Stimulated activated CD4-positive, alpha-beta T cell treated with anti-CD3 and anti-CD28 coated beads, Interleukin-1b, Interleukin-23, amount 100 ng/mL, for 1 hour (primary cell): ENCODE measurements around the gene TTC7B.
A peak's percentile ranks its signal among the peaks of the same experiment; 100 is the strongest.

Experiments
- DNase-seq, 2 donors: peaks; one replicate each; pipeline ENCODE4 v3.0.0-alpha.2; 2020; ENCODE audit warnings: low read depth in 2 of 2

The TTC7B gene

GRCh38 chr14:90777358-90777757 lies 38.9 kb downstream of the TTC7B start:
- no peak for DNase-seq

GRCh38 chr14:90775441-90775840 lies 40.8 kb downstream of the TTC7B start:
- DNase-seq, result no peak

GRCh38 chr14:90774316-90774715 lies 41.9 kb downstream of the TTC7B start:
- no peak for DNase-seq

GRCh38 chr14:90773705-90774104 lies 42.5 kb downstream of the TTC7B start:
- DNase-seq, result no peak

GRCh38 chr14:90773196-90773486 lies 43.1 kb downstream of the TTC7B start:
- DNase-seq, result no peak

GRCh38 chr14:90767899-90768298 lies 48.3 kb downstream of the TTC7B start:
- DNase-seq, result no peak

GRCh38 chr14:90760591-90761316 lies 55.5 kb downstream of the TTC7B start:
- DNase-seq, result no peak

- no peak for DNase-seq
Measured at GRCh38 chr14:90760078-90760444, 56.2 kb downstream of the TTC7B start.

- no peak for DNase-seq
Measured at GRCh38 chr14:90759370-90760077, 56.7 kb downstream of the TTC7B start.

- DNase-seq, result no peak
Measured at GRCh38 chr14:90758959-90759358, 57.3 kb downstream of the TTC7B start.

GRCh38 chr14:90758028-90758889 lies 58.0 kb downstream of the TTC7B start:
- peak; percentile 87 to 93 for DNase-seq

GRCh38 chr14:90757452-90757851 lies 58.8 kb downstream of the TTC7B start:
- DNase-seq, result no peak

GRCh38 chr14:90756755-90757345 lies 59.4 kb downstream of the TTC7B start:
- DNase-seq, result no peak

- no peak for DNase-seq
Measured at GRCh38 chr14:90755661-90756304, 60.4 kb downstream of the TTC7B start.

- no peak for DNase-seq
Measured at GRCh38 chr14:90753456-90754005, 62.7 kb downstream of the TTC7B start.

- no peak for DNase-seq
Measured at GRCh38 chr14:90750701-90751100, 65.5 kb downstream of the TTC7B start.

GRCh38 chr14:90750191-90750590 lies 66.0 kb downstream of the TTC7B start:
- DNase-seq, result no peak

GRCh38 chr14:90747909-90748308 lies 68.3 kb downstream of the TTC7B start:
- DNase-seq, result no peak

- DNase-seq, result no peak
Measured at GRCh38 chr14:90743826-90744225, 72.4 kb downstream of the TTC7B start.

GRCh38 chr14:90743425-90743824 lies 72.8 kb downstream of the TTC7B start:
- DNase-seq, result no peak

- no peak for DNase-seq
Measured at GRCh38 chr14:90742729-90743128, 73.5 kb downstream of the TTC7B start.

- no peak for DNase-seq
Measured at GRCh38 chr14:90742252-90742651, 74.0 kb downstream of the TTC7B start.
